GM21367 (cell line): ENCODE results near the gene KCNN4.

Source experiments
- ATAC-seq: cut with Tn5 transposase; IDR thresholded peaks from one replicate; pipeline ENCODE4 v1.9.1; 2021; ENCODE audit not compliant: unreplicated experiment

Gene KCNN4

DNA sequence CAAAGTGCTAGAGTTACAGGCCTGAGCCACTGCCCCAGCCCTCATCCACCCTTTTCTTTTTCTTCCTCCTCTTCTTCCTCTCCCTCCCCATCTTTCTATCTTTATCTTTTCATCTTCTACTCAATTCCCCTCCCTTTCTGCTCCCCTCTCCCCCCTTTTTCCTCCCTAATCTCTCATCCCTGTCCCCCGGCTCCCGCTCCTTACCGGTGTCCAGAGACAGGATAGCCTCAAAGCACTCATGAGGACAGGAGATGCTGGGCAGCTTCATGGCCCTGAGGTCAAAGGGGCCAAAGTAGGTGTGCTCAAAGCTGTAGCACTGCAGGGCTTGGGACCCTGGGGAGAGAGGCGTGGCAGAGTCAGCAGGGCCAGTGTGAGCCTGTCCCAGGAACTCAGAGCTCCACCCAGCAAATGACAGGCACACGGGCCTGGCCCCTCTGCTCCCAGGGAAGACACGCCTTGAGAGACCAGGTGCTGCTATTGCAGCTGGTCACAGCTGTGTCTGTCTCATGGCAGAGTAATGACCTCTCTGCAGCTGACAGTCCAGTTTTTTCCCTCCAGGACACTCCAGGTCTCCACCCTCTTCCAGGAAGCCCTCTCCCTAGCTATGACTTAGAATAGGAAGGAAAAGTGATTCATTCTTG lies 18.8 kb upstream of the KCNN4 start:
- no peak for ATAC-seq

DNA sequence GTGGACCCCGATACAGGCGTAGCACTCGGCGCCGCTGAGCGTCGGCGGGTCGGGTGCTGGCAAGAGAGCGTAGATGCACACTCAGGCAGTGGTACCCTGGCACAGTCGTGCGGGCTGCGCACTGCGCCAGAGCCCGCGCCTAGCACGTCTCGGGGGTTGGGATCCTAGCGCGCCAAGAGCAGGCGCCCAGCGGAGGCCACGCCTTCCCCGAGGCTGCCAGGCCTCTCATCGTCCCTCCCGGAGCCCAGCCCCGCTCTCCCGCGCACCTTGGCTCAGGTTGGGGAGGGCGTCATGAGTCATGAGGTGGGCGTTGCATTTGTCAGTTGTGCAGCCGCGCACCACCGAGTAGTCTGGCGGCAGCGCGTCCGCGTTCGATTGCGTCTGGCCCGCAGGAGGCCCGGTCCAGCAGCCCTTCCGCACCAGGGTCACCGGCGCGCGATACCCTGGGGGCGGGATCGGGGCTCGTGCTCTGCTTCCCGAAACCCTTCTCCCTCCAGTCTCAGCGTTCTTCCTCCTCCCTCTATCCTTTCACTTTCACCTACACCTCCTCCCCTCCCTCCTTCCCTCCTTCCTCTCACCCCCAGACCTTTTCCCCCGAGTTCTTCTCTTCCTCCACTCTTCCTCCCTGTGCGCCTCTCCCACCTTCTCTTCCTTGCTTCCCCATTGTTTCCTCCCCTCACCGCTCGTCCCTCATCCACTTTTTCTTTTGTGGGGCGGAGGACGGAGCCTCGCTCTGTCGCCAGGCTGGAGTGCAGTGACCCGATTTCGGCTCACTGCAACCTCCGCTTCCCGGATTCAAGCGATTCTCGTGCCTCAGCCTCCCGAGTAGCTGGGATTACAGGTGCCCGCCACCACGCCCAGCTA lies 18.0 kb upstream of the KCNN4 start:
- ATAC-seq, result no peak

DNA sequence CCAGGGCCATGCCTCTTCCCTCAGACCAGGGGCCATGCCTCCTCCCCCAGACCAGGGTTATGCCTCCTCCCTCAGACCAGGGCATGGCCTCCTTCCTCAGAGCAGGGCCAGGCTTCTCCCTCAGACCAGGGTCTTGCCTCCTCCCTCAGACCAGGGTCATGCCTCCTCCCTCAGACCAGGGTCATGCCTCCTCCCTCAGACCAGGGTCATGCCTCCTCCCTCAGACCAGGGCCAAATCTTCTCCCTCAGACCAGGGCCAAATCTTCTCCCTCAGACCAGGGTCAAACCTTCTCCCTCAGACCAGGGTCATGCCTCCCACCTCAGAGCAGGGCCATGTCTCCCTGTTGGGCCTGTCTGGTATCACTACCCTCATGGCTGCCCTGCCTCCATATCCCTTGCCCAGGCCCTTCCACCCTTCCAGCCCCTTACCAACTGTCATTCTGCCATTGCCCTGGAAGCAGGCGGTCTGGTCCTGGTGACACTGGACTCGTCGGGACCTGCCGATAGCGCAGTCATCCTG lies 17.3 kb upstream of the KCNN4 start:
- ATAC-seq, result no peak

DNA sequence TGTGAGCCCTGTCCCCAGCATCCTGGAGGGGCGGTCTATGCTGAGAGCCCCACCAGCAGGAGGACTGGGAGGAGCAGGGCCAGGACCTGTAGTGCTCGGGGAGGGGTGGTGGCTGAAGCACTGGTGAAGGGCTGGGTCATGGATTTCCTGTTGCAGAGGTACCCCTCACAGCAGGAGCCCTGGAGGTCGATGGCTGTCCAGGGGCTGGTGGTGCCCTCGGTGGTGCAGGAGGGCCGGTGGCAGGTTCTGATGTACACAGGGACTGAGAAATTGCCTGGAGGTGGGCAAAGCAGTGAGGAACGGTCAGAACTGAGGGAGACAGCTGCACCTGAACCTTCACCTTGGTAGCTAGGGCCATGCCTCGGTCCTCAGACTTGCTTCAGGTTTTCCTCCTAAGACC lies 16.8 kb upstream of the KCNN4 start:
- ATAC-seq, result no peak

DNA sequence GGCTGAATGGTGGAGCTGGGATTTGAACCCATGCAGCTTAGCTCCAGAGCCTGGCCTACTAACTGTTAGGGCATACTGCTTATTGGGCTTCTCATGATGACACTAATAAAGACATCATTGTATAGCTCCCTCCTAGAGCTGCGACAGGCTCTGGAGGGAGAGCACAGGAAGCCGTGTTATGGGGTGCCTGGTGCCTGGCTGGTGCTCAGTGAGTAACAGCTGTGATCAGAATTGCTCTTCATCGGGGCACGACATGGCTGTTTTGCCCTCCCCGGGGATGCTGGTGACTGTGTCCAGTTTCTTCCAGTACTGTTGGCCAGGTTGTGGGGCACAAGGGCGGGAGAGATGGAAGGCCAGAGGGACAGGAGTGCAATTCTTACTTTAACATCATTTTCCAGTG lies 16.3 kb upstream of the KCNN4 start:
- no peak for ATAC-seq

DNA sequence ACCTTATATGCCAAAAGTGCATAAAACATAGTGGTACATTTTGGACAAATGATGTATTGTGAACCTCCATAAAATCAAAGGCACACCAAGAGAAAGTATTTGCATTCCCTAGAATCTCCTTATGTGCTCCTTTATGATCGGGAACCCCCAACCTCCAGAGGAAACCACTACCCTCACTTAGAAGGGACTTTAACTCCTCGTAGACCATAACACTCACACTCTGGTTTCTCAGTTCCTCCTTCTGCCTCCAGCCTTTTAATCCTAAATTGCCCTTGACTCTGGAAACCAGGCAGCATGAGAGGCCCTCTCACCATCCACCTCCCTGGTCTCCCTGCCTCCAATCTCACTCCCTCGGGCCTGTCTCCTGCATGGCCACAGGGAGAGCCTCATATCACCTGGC lies 9.8 kb upstream of the KCNN4 start:
- no peak for ATAC-seq

DNA sequence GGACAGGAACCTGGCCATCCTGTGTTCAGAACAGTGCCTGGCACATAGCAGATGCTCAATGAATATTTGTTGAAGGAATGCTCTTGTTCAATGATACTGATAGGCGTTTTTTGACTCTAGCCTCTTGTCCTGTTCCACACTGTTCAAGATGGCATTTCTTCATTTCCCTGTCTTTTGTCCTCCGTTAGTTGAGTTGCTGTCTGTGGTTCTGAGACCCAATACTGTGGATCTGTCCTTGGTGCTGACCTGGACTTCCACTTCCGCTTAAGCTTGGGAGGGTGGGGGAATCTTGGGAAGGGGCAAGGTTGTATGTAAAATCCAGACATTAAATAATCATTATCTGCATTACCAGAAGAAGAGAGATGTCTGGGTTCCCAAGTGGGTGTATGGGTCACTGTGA lies 8.3 kb upstream of the KCNN4 start:
- no peak for ATAC-seq

DNA sequence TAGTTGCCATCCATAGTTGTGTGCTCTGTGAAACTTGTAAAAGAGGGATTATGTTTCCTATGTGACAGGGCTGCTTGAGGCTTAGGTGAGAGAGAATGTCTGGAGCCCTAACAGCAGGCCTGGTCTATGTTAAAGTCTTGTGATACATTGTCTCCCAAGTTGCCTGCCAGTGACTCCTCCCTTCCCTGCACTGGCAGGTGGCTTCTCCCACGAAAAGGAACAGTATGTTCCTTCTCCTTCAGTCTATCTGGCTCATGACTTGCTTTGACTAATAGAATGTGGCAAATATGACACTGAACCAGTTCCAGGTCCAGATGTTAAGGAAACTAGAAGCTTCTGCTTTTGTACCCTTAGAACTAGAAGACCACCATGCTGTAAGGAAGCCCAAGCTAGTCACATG lies 5.9 kb upstream of the KCNN4 start:
- no peak for ATAC-seq

DNA sequence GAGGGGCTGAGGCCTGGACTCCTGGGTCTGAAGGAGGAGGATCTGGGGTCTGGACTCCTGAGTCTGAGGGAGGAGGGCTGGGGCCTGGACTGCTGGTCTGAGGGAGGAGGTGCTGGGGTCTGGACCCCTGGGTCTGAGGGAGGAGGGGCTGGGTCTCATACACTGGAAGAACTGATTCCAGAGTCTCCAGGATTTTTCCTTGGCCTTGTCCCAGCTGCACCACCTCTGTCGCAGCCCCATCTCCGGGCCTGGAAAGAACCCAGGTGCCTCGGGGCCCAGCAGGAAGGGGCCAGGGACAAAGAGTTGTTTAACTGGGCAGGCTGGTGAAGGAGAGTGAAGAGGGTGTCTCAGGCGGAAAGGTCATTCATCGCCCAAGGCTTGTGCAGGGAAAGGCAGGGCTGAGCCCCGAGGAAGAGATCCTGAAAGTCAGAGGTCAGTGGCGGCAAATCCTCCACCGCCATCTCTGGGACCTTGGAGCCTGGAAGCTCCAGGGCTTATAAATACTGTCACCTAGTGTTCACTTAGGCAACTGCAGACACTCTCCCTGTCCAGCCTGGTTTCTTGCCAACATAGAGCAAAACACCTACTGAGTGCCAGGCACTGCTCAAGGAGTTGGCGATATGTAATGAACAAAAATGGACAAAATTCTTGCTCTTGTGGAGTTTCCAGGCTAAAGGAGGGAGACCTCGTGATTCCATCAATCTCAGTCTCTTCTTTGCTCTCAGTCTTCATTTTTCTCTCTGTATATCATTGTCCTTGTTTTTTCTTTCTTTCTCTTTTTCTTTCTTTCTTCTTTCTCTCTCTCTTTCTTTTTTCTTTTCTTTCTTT lies 4.4 kb upstream of the KCNN4 start:
- ATAC-seq, result no peak

DNA sequence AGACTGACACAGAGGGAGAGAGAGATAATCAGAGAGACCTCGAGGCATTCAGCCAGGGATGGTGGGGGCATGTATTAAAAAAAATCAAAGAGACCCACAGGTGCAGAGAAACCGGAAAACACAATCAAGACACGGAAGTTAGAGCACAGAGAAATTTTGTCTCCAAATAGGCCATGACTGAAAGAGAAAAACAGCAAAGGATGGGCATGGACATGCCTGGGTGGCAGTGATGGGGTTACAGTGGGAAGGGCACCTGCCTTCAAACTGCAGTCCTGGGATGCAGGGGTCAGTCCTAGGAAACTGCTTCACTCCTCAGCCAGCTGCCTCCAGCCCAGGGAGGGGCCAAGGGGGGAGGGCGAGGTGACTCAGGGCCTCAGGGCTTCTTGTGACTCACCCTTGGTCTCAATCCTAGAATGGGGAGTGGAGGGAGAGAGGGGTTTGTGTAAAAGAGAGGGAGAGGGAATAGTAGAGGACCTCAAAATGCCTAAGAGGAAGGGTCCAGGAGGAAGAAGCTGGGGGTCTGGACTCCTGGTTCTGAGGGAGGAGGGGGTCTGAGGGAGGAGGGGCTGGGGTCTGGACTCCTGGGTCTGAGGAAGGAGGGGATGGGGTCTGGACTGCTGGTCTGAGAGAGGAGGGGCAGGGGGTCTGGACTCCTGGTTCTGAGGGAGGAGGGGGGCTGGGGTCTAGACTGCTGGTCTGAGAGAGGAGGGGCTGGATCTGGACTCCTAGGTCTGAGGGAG lies 3.6 kb upstream of the KCNN4 start:
- ATAC-seq, result no peak

DNA sequence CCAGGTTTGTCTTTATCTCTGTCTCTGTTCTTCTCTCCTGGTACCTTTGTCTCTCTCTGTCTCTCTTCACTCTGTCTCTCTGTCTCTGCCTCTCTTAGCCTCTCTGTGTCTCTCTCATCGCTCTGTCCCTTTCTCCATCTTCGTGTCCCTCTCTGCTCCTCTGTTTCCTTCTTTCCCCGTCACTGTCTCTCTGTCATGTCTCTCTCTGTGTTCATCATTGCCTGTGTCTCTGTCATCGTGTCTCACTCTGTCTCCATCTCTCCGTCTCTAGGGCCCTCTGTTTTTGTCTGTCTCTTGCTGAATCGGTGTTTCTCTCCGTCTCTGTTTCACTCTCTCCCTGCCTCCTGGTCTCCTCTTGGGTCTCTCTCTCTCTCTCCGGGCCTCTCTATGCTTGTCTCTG lies 2.9 kb upstream of the KCNN4 start:
- ATAC-seq, result no peak

DNA sequence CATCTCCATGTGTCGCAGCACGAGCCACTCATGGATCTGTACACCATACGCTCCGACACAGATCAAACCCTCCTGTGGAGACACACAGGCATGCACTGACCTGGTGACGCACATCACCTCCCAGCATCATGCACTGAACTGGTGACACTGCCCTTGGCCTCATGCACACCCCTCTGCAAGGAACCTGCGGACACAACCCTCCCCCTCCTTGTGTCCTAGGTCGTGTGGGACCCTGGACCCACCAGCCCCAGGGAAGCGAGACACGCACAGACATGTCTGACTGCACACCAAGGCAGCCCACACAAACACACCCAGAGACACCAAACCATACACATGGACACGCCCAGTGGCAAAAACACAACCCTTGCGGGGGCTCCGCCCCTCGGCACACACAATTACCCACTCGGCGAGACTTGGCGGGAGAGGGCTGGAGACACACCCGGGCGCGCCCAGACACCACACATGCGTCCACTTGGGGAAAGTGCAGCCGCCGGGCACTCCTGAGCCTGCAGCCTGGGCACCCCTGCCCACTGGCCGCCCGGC lies 2.0 kb upstream of the KCNN4 start:
- ATAC-seq, result no peak

DNA sequence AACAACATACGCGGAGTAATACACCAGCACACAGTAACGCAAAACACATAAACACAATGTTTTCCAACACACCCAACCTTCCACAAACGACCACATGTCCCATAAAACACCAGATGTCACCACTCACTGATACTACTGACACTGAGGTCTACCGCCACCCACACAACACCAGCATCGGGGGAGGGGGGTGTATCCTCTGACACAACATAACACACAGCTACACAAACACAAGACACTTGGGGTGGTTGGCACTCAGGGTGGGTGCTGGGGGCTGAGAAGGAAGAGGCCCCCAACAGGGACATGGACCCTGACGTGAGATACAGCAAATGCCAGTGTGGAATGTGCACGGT lies 1.5 kb upstream of the KCNN4 start:
- ATAC-seq, result no peak

DNA sequence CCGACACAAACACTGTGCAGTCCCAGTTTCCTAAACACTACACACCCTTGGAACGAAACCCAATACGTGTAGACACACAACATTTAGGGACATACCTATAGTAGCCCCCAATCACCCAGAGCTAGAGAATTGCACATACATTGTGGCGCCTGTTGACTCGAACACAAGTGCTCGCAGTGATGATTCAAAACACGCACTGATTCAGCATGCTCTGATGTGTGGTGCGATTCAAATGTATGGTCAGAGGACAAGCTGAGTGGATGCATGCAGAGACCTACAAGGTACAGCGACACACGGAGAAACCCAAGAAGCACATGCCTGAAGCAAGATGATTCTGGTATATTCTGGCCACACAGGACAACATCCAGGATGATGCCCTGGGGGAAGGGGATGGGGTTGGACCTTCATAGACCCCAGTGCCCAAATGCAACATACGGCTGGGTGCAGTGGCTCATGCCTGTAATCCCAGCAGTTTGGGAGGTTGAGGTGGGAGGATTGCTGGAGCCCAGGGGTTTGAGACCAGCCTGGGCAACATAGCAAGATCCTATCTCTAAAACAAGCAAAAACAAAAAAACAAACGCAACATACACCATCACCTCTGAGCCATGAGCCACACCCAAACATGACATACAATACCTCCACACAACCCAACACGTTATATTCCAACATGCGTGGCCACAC lies 997 bp upstream of the KCNN4 start:
- no peak for ATAC-seq

DNA sequence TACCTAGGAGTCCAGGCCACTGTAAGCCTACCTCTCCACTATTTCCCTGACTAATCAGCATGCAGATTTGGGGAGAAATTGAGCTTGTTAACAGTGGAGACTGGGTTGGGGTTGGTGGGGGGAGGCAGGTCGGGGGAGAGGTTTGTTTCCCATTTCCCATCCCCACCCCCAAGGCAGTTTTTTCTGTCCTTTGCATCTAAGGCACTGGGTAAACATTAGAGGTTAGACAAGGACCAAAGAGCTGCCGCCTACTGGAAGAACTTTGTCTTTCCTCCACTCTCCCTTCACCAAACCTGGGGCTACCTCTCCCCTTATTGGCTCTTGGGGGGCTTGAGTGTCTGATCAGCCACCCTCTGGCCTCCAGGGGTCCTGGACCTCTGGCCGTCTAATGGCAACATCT lies 953 bp downstream of the KCNN4 start:
- no peak for ATAC-seq

DNA sequence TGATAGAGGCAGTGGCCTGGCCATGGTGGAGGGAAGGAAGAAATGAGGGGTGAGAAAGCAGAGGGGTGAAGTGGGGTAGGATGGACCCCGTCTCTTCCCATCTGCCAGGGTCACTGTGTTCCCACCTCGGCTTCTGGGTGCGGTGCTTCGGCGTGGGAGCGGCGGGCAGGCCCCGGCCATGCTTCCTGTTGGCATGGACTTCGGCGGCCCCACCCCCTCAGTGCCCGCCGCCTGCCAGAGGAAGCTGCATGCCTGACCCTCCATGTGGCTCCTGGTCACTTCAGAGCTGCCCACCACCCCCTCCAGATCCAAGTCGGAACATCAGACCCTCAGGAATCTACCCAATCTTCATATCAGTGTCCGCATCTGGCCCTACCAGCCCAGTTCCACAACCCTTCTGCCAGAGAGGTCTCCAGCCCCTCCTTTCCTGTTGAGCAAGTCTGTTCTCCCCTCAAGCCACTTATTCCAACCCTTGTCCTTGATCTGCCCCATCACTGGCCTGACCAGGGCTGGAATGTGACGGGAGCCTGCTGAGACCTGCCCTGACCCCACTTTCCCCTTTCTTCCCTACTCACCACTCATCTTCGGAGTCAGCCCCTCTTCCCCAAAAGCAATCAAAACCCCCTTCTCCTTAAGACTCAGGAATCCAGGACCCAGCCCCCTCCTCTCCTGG lies 1.5 kb downstream of the KCNN4 start:
- ATAC-seq, result no peak

DNA sequence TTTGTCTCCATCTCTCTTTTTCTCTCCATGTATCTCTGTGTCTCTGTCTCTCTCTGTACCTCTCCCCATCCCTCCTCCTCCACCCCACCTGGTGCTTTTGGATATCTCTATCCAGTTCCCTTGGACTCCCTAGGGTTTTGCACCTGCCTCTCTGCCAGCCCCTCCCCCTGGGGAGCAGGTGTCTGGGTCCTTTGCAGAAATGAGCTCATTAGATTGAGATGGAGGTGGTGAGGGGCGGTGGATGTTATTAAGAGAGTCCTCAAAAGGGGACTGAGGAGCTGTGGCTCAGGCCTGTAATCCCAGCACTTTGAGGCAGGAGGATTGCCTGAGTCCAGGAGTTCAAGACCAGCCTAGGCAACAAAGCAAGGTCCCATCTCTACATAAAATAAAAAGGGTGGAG lies 2.1 kb downstream of the KCNN4 start:
- ATAC-seq, result no peak

DNA sequence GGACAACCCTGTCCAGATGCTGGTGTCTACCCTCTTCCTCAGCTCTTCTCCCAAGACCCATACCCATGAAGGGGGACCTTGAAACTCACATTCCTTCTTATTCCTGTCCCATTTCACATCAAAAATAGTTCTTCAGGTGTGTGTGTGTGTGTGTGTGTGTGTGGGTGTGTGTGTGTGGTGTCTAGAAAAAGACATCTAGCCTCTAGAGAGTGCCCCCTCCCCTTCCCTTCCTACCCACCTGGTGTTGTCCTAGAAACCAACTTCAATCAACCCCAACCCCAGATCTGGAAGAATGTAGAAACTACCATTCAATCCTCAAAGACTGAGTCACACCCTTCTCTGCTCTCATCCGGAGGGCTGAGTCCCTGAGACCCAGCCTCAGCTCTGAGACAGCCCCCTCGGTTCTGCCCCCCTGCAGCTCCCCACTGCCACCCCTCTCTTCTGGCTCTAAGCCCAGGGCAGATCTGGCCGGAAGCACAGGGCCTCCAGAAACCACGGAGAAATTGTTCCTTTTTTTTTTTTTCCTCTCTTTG lies 3.5 kb downstream of the KCNN4 start:
- no peak for ATAC-seq

DNA sequence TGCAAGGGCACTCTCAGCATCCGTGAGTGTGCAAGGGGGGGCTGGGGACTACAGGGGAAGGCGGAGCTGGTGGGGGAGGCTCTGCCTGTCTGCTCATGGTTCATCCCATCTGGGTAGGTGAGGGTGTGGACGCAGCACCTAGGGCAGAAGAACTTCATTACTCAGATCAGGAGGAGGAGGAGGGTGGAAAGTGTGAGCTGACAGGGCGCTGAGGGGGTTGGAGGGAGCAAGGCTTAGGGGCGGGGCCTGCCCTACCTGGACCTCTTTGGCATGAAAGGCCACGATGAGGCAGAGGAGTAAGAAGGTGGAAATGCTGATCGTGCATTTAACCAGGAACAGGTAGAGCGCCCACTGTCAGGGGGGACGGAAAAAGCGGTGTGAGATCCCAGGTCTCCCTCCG lies 4.5 kb downstream of the KCNN4 start:
- ATAC-seq, result no peak
